DND-41 (cell line): ENCODE data around the gene LAMA2.

Experiments used
- ATAC-seq: fragments of 200-7000 bp; cut with Tn5 transposase; 3 replicates; pipeline ENCODE4 v1.9.1; 2021; ENCODE audit warnings: low read depth; ENCODE audit not compliant: insufficient read depth
- DNase-seq: peaks from one replicate; pipeline ENCODE4 v3.0.0-alpha.2; 2020
- H2AFZ ChIP-seq: 2 replicates; pipeline ENCODE4 v1.6.0; 2012; ENCODE audit warnings: low read depth, low read length
- H3K27ac ChIP-seq: 2 replicates; pipeline ENCODE4 v1.5.1; 2012; ENCODE audit warnings: low read length, inconsistent platforms
- H3K27me3 ChIP-seq: fragments of 200-600 bp; sonication (generic); 2 replicates; pipeline ENCODE4 v1.6.0; 2012; ENCODE audit warnings: low read length, mild to moderate bottlenecking, inconsistent platforms; ENCODE audit not compliant: insufficient read depth, poor library complexity
- H3K36me3 ChIP-seq: 2 replicates; pipeline ENCODE4 v1.5.1; 2012; ENCODE audit warnings: low read length, inconsistent platforms; ENCODE audit not compliant: insufficient read depth
- H3K4me1 ChIP-seq: 2 replicates; pipeline ENCODE4 v1.5.1; 2012; ENCODE audit warnings: mild to moderate bottlenecking, low read length; ENCODE audit not compliant: insufficient read depth
- H3K4me2 ChIP-seq: 2 replicates; pipeline ENCODE4 v1.6.0; 2012; ENCODE audit warnings: mild to moderate bottlenecking, moderate library complexity, low read length, inconsistent platforms; ENCODE audit not compliant: insufficient read depth
- H3K4me3 ChIP-seq, 2 experiments: fragments of 200-600 bp in 1 of 2; shearing (Covaris generic) in 1 of 2; 2 replicates each; pipeline ENCODE4 v1.5.1; 2012 to 2016; ENCODE audit warnings: inconsistent platforms in 2 of 2, low read length in 2 of 2, mild to moderate bottlenecking in 2 of 2, low read depth in 1 of 2, moderate library complexity in 1 of 2
- H3K79me2 ChIP-seq: 2 replicates; pipeline ENCODE4 v1.6.0; 2012; ENCODE audit warnings: low read length, inconsistent platforms; ENCODE audit not compliant: insufficient read depth
- H3K9ac ChIP-seq: 2 replicates; pipeline ENCODE4 v1.6.0; 2012; ENCODE audit warnings: low read depth, mild to moderate bottlenecking, inconsistent platforms, low read length, moderate library complexity
- H3K9me3 ChIP-seq: 2 replicates; pipeline ENCODE4 v1.5.1; 2012; ENCODE audit warnings: low read length, moderate library complexity, mild to moderate bottlenecking, inconsistent platforms; ENCODE audit not compliant: insufficient read depth, severe bottlenecking
- H4K20me1 ChIP-seq: 2 replicates; pipeline ENCODE4 v1.6.0; 2012; ENCODE audit warnings: low read length; ENCODE audit not compliant: insufficient read depth
- CTCF ChIP-seq: IDR thresholded peaks from 2 replicates; pipeline ENCODE4 v1.5.1; 2012; ENCODE audit warnings: borderline replicate concordance, low read length, moderate library complexity, mild to moderate bottlenecking; ENCODE audit not compliant: poor library complexity, severe bottlenecking; ENCODE audit errors: extremely low read depth
- EZH2 ChIP-seq: IDR thresholded peaks from 3 replicates; pipeline ENCODE4 v1.6.1; 2012; ENCODE audit warnings: borderline replicate concordance, low read depth, mild to moderate bottlenecking, moderate library complexity, low read length, inconsistent platforms; ENCODE audit not compliant: severe bottlenecking

LAMA2 gene

DNA sequence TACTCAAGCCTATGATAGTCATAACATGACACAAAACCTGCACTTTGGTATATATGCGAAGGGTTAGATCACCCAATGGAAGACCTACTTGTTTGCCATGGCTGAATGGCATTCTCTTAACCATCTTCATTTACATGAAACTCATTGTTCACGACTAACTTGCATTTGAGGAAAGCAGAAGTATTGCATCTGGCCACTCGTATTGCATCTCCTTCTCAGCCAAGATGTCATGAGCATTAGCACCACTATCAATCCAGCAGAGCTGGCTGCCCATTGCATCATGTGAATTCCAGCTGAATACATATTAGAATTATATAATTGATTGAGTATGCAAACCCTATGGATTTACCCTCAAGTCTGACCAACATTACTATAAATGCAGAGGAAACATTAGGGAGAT lies 390.2 kb downstream of the LAMA2 start:
- Histone ChIP-seq H3K9me3 (no peaks in the 10 kb centered on the region), H3K4me1 (no peaks in the 10 kb centered on the region), H3K4me3 (no peak overlapping the region), H3K9ac (no peak overlapping the region), H3K27ac (no peak overlapping the region), H3K79me2 (no peaks in the 10 kb centered on the region), H3K4me2 (no peak overlapping the region), H2AFZ (no peak overlapping the region), H4K20me1 (no peaks in the 10 kb centered on the region), H3K36me3 (no peaks in the 10 kb centered on the region), H3K27me3 (no peaks in the 10 kb centered on the region)
- no peak for ATAC-seq
- no peak for TF ChIP-seq EZH2
- no peak for TF ChIP-seq CTCF
- no peak for DNase-seq

DNA sequence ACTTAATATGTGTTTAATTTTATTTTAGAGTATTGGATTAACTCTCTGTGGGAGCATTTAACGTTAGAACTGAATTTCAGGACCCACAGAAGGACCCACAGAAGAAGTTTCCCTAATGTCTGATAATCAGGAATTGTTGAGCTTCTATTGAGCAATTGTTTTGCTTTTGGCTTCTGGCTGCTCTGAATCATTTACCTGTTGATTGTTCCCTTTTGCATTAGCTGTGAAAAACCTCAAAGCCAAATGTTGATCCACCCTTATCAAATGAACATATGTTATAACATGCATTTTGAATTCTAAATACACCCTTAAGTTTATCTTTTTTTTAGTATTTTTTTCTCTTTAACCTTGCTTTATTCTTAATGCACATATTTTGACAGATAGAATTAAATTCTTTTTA lies 393.5 kb downstream of the LAMA2 start:
- Histone ChIP-seq H3K4me1 (no peaks in the 10 kb centered on the region), H3K27ac (no peak overlapping the region), H3K9ac (no peak overlapping the region), H4K20me1 (no peaks in the 10 kb centered on the region), H3K27me3 (no peaks in the 10 kb centered on the region), H3K9me3 (no peaks in the 10 kb centered on the region), H3K79me2 (no peaks in the 10 kb centered on the region), H2AFZ (no peak overlapping the region), H3K4me2 (no peak overlapping the region), H3K4me3 (no peak overlapping the region), H3K36me3 (no peaks in the 10 kb centered on the region)
- DNase-seq (no peak), ATAC-seq (no peak)
- TF ChIP-seq EZH2: no peak
- no peak for TF ChIP-seq CTCF

DNA sequence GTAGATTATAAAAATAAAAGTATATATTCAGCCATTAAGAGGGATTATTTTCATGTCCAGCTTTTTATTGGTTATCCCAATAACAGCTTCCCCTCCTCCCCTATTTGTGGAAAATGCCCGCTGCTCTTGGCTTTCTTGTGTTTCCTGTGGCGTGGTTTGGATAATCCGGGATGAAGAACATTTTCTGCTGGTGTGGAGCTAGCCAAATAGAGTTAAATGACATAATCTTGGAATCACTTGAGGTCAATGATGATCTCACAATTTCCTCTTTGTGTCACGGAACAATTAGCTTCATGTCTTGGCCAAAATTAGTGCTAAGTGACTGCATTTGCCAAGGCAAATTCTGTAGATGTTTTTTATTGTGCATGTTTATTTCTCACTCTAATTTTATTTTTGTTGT lies 394.0 kb downstream of the LAMA2 start:
- no peak for DNase-seq
- H3K4me3 ChIP-seq: no peak overlapping the region
- no peak for ATAC-seq
- no peaks in the 10 kb centered on the region for H3K9me3 ChIP-seq
- H3K27me3 ChIP-seq: no peaks in the 10 kb centered on the region
- H2AFZ ChIP-seq: no peak overlapping the region
- H3K9ac ChIP-seq: no peak overlapping the region
- no peaks in the 10 kb centered on the region for H4K20me1 ChIP-seq
- no peaks in the 10 kb centered on the region for H3K36me3 ChIP-seq
- H3K27ac ChIP-seq: no peak overlapping the region
- no peaks in the 10 kb centered on the region for H3K79me2 ChIP-seq
- TF ChIP-seq CTCF (no peak), EZH2 (no peak)
- H3K4me1 ChIP-seq: no peaks in the 10 kb centered on the region
- H3K4me2 ChIP-seq: no peak overlapping the region

DNA sequence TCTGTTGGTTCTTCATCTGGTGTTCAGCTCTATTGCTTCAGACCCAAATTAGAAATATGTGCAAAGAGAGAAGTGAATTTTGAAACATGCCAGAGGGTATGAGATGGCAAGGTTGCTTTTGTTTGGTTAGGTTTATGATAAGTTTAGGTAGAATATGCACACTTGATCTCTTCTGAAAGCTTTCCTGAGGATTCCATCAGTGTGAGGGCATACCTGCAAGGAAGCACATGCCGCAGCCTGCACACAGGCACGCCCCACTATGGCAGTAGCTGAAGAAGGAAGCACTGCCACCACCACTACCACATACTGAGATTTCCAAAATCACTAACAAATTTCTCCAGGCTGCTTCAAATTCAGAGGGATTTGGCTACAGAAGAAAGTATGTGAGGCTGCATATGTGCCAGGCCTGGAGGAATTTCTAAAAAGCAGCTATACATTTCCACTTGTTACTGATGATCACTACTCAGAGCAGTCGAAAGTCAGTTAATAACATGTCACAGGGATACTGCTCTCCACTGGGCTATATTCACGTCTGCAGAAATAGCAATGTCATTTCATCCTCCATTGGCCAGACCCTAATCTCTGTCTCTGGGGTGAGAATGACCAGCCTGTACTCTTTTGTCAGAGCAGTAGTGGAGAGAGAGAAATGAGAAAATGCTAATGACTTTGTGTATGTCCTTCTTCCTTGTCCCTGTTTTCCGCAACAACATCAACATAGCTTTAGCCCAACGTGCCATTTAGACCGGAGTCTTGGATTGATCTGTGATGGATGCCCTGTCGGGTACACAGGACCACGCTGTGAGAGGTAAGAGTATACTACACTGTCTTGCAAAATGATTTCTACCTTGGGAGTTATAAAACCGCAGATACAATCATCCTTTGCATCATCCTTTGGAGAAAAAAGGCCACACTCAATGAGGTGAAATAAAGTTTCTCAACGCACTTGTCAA lies 396.7 kb downstream of the LAMA2 start:
- no peak overlapping the region for H3K4me3 ChIP-seq
- no peaks in the 10 kb centered on the region for H3K36me3 ChIP-seq
- no peaks in the 10 kb centered on the region for H3K9me3 ChIP-seq
- ATAC-seq (no peak), DNase-seq (no peak)
- H3K27ac ChIP-seq: no peak overlapping the region
- no peak overlapping the region for H3K4me2 ChIP-seq
- peaks cover 13% of the 10 kb centered on the region for H3K27me3 ChIP-seq
- TF ChIP-seq EZH2 (no peak), CTCF (no peak)
- H2AFZ ChIP-seq: no peak overlapping the region
- H3K4me1 ChIP-seq: no peaks in the 10 kb centered on the region
- no peaks in the 10 kb centered on the region for H4K20me1 ChIP-seq
- H3K79me2 ChIP-seq: no peaks in the 10 kb centered on the region
- H3K9ac ChIP-seq: no peak overlapping the region
